ENCODE data around the gene MB21D2.

The MB21D2 gene

DNA sequence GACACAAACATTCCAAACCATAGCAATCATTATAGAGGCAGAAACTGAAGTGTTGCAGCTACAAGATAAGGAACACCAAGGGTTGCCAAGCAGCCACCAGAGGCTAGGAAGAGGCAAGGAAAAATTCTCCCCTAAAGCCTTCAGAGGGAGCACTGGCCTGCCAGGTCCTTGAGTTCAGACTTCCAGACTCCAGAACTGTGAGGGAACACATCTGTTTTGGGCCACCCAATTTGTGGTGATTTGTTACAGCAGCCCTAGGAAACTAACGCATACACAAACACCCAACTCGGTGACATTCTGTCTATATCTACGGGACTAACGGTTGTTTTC, 54.6 kb downstream of the MB21D2 start:
- H3K4me1 ChIP-seq (ENCODE audit: insufficient read depth, low read length, severe bottlenecking) = no peaks in the 10 kb centered on the region
- H3K9me2 ChIP-seq (ENCODE audit: low read depth, low read length) = no peaks in the 10 kb centered on the region
- no peak for TF ChIP-seq EZH2 (IDR thresholded peaks at IDR 0.05; ENCODE audit: borderline replicate concordance, low read length)
- TF ChIP-seq, protein P1, sequence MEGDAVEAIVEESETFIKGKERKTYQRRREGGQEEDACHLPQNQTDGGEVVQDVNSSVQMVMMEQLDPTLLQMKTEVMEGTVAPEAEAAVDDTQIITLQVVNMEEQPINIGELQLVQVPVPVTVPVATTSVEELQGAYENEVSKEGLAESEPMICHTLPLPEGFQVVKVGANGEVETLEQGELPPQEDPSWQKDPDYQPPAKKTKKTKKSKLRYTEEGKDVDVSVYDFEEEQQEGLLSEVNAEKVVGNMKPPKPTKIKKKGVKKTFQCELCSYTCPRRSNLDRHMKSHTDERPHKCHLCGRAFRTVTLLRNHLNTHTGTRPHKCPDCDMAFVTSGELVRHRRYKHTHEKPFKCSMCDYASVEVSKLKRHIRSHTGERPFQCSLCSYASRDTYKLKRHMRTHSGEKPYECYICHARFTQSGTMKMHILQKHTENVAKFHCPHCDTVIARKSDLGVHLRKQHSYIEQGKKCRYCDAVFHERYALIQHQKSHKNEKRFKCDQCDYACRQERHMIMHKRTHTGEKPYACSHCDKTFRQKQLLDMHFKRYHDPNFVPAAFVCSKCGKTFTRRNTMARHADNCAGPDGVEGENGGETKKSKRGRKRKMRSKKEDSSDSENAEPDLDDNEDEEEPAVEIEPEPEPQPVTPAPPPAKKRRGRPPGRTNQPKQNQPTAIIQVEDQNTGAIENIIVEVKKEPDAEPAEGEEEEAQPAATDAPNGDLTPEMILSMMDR (IDR thresholded peaks at IDR 0.05; ENCODE audit: low read length) = no peak
- H3K9me3 ChIP-seq (ENCODE audit: low read length) = no peaks in the 10 kb centered on the region
- H3F3A ChIP-seq (ENCODE audit: insufficient read depth, low read length) = no peaks in the 10 kb centered on the region
- no peak overlapping the region for H3K9ac ChIP-seq (ENCODE audit: low read length)
- H3K79me2 ChIP-seq (ENCODE audit: insufficient read depth, low read length) = no peaks in the 10 kb centered on the region
- no peak overlapping the region for H2AFZ ChIP-seq (ENCODE audit: low read length)
- no peaks in the 10 kb centered on the region for H3K36me3 ChIP-seq (ENCODE audit: insufficient read depth, low read length)
- no peak overlapping the region for H3K4me3 ChIP-seq (ENCODE audit: low read depth, low read length, poor library complexity, severe bottlenecking)
- no peak overlapping the region for H3K27ac ChIP-seq (ENCODE audit: low read depth, low read length, poor library complexity, severe bottlenecking)
- H4K20me1 ChIP-seq (ENCODE audit: insufficient read depth, low read length) = no peaks in the 10 kb centered on the region
- no peaks in the 10 kb centered on the region for H3K27me3 ChIP-seq (ENCODE audit: insufficient read depth, low read length)
- H3K4me2 ChIP-seq (ENCODE audit: low read length) = no peak overlapping the region

DNA sequence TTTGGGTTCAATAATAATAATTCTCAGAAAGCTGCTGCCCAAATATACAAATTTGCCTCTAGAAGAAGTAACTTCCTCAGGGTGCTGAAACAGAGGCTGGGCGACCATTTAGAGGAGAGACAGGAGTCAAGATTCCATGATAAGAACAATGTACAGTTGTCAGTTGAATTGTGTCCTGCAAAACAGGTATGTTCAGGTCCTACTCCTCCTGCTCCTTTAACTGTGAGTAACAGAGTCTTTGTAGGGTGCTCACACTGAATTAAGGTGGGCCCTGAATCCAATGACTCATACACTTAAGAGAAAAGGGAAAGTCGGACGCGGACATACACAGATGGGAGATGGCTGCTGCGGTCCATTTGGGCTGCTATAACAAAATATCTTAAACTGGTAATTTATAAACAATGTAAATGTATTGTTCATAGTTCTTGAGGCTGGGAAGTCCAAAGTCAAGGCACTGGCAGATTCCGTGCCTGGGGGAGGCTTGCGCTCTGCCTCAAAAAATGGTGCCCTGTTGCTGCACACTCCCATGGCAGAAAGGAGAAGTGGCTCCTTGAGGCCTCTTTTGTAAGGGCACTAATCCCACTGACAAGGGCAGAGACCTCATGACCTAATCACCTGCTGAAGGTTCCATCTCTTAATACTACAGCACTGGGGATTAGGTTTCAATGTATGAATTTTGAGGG, 55.1 kb downstream of the MB21D2 start:
- TF ChIP-seq, protein P1 (IDR thresholded peaks at IDR 0.05; ENCODE audit: low read length) = no peak
- TF ChIP-seq EZH2 (IDR thresholded peaks at IDR 0.05; ENCODE audit: borderline replicate concordance, low read length) = no peak
- H2AFZ ChIP-seq (ENCODE audit: low read length) = no peak overlapping the region
- no peaks in the 10 kb centered on the region for H3K27me3 ChIP-seq (ENCODE audit: insufficient read depth, low read length)
- H3K4me1 ChIP-seq (ENCODE audit: insufficient read depth, low read length, severe bottlenecking) = no peaks in the 10 kb centered on the region
- H3K4me3 ChIP-seq (ENCODE audit: low read depth, low read length, poor library complexity, severe bottlenecking) = no peak overlapping the region
- H3K9me3 ChIP-seq (ENCODE audit: low read length) = no peaks in the 10 kb centered on the region
- no peak overlapping the region for H3K4me2 ChIP-seq (ENCODE audit: low read length)
- H3K36me3 ChIP-seq (ENCODE audit: insufficient read depth, low read length) = no peaks in the 10 kb centered on the region
- H3K27ac ChIP-seq (ENCODE audit: low read depth, low read length, poor library complexity, severe bottlenecking) = no peak overlapping the region
- no peaks in the 10 kb centered on the region for H4K20me1 ChIP-seq (ENCODE audit: insufficient read depth, low read length)
- H3K9ac ChIP-seq (ENCODE audit: low read length) = no peak overlapping the region
- no peaks in the 10 kb centered on the region for H3F3A ChIP-seq (ENCODE audit: insufficient read depth, low read length)
- H3K79me2 ChIP-seq (ENCODE audit: insufficient read depth, low read length) = no peaks in the 10 kb centered on the region
- no peaks in the 10 kb centered on the region for H3K9me2 ChIP-seq (ENCODE audit: low read depth, low read length)

DNA sequence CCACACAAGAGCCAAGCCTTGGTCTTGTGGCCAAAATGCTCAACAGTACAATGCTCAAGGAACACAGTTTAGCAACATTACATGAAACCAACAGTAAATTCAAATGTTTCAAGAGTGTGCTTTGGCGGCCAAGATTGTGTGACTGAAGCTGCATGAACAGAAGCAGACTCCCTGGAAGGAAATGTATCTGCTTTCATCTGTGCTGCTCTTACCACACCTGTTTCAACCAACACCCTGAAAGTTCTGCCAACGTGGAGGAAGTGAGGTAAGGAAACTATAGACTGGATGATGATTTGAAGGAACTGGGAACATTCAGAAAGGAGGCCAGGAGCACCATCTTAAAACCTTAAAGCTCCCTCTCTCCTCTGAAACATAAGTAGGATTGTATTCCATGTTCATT, 55.7 kb downstream of the MB21D2 start:
- Histone ChIP-seq H3K27me3 (ENCODE audit: insufficient read depth, low read length) (no peaks in the 10 kb centered on the region), H3K9me2 (ENCODE audit: low read depth, low read length) (no peaks in the 10 kb centered on the region), H2AFZ (ENCODE audit: low read length) (no peak overlapping the region), H3K9me3 (ENCODE audit: low read length) (no peaks in the 10 kb centered on the region), H3K27ac (ENCODE audit: low read depth, low read length, poor library complexity, severe bottlenecking) (no peak overlapping the region), H3K4me2 (ENCODE audit: low read length) (no peak overlapping the region), H3K4me1 (ENCODE audit: insufficient read depth, low read length, severe bottlenecking) (no peaks in the 10 kb centered on the region), H3K4me3 (ENCODE audit: low read depth, low read length, poor library complexity, severe bottlenecking) (no peak overlapping the region), H3K9ac (ENCODE audit: low read length) (no peak overlapping the region), H3K36me3 (ENCODE audit: insufficient read depth, low read length) (no peaks in the 10 kb centered on the region), H3F3A (ENCODE audit: insufficient read depth, low read length) (no peaks in the 10 kb centered on the region), H3K79me2 (ENCODE audit: insufficient read depth, low read length) (no peaks in the 10 kb centered on the region), H4K20me1 (ENCODE audit: insufficient read depth, low read length) (no peaks in the 10 kb centered on the region)
- TF ChIP-seq, protein P1 (IDR thresholded peaks at IDR 0.05; ENCODE audit: low read length) = no peak
- no peak for TF ChIP-seq EZH2 (IDR thresholded peaks at IDR 0.05; ENCODE audit: borderline replicate concordance, low read length)

Data from OCI-LY1 (cell line).